Stimulated activated memory B cell treated with anti-CD40 and anti-IgM and Interleukin-4, amounts not matched to agents 10 μg/mL and 1 μg/mL and 100 μg/mL, for 72 hours (primary cell): ENCODE measurements around the gene EN2.
A peak's percentile ranks its signal among the peaks of the same experiment; 100 is the strongest.
"Not testable (repeated sequence)": the region's sequence is repeated elsewhere in the genome, so short reads cannot be mapped to it uniquely, and the experiment has no call there.

ENCODE experiments used
- ATAC-seq: fragments of 150-1000 bp; cut with Tn5 transposase; 2 replicates; pipeline ENCODE4 v1.10.0; 2021
- H3K27ac Mint-ChIP-seq: one replicate; pipeline ENCODE4 v1.8.0; 2022; ENCODE audit warnings: mild to moderate bottlenecking, mixed read lengths
- H3K27me3 Mint-ChIP-seq: one replicate; pipeline ENCODE4 v1.8.0; 2022; ENCODE audit warnings: mixed read lengths
- H3K36me3 Mint-ChIP-seq: one replicate; pipeline ENCODE4 v1.8.0; 2022; ENCODE audit warnings: mixed read lengths
- H3K4me1 Mint-ChIP-seq: one replicate; pipeline ENCODE4 v1.8.0; 2022; ENCODE audit warnings: mixed read lengths
- H3K4me3 Mint-ChIP-seq: one replicate; pipeline ENCODE4 v1.8.0; 2022; ENCODE audit warnings: mild to moderate bottlenecking, moderate library complexity, mixed read lengths
- H3K9me3 Mint-ChIP-seq: one replicate; pipeline ENCODE4 v1.8.0; 2022; ENCODE audit warnings: mixed read lengths

Gene EN2

DNA sequence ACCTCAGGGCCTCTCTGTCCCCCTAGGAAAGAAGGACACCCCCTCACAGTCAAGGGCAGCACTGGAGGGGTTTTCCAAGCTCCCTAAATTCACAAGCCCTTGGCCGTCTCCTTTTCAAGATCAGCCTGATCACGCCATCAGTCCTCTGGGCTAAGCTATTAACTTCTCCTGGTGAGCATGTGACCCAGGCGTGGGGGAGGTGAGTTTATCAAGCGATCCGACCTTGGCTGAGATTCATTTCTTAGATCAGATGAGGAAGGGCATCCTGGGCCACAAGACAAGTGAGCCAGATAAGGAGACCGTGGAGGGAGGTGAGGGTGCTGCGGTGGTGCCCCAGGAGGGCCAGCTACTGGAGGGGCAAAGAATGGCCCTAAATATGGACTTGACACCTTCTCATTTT lies 19.2 kb upstream of the EN2 start:
- no peak for ATAC-seq
- no peak overlapping the region for H3K4me3 Mint-ChIP-seq
- H3K9me3 Mint-ChIP-seq, result peaks cover 3% of the 10 kb centered on the region
- H3K27me3 Mint-ChIP-seq, result peaks cover 73% of the 10 kb centered on the region
- no peaks in the 10 kb centered on the region for H3K4me1 Mint-ChIP-seq
- no peak overlapping the region for H3K27ac Mint-ChIP-seq
- no peaks in the 10 kb centered on the region for H3K36me3 Mint-ChIP-seq

DNA sequence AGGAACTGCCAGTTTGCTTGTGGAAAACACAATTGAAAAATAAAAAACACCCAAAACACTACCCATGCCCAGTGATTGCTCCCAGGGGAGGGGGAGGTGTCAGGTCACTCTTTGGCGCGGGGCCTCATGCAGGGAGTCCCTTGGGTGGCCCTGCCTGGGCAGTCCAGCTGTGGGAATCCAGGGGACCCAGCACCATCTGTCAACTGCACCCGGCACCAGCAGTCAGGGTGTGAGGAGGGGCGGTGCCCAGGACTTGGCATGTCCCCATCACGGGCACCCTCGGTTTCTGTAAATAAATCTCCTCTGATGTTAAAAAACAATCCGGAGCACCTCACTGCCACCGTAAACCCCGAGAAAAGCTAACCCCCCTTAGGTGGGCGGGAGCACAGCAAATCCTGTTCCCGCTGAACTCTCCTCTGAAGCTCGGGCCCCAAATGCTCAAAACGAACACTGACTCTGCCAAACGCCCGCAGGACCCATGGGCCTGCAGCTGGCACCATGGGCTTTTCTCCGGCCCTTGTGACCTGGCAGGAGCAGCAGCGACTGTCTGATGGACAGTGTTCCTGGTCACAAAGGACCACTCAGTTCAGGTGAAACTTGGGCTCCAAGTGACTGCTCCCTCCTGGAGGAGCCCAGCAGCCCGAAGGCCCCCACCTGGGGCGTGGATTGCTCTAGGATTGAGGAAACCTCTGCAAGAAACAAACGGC lies 18.5 kb upstream of the EN2 start:
- Mint-ChIP-seq H3K27ac (no peak overlapping the region), H3K4me3 (no peak overlapping the region), H3K36me3 (no peaks in the 10 kb centered on the region), H3K9me3 (peaks cover 3% of the 10 kb centered on the region), H3K4me1 (no peaks in the 10 kb centered on the region), H3K27me3 (peaks cover 76% of the 10 kb centered on the region)
- ATAC-seq, result no peak

DNA sequence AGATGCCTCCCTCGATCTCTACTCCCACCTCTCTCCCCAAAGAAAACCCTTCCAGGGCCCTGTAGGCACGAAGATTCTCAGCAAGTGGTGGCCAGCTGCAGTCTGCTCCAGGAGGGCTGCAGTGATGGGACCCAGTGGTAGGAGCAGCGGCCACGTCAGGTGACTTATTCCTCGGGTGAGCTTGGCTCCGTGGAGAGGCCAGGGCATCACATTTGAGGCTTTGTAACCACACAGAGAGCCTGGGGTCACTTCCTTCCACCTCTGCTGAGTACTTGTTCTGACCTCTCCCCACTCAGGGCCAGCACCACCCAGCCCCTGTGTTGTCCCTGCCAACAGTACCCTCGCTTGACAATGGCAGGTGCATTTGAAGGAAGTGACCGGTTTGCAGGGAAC lies 17.9 kb upstream of the EN2 start:
- Mint-ChIP-seq H3K36me3 (no peaks in the 10 kb centered on the region), H3K9me3 (peaks cover 3% of the 10 kb centered on the region), H3K4me3 (no peak overlapping the region), H3K4me1 (no peaks in the 10 kb centered on the region), H3K27ac (no peak overlapping the region), H3K27me3 (peaks cover 82% of the 10 kb centered on the region)
- ATAC-seq, result no peak

DNA sequence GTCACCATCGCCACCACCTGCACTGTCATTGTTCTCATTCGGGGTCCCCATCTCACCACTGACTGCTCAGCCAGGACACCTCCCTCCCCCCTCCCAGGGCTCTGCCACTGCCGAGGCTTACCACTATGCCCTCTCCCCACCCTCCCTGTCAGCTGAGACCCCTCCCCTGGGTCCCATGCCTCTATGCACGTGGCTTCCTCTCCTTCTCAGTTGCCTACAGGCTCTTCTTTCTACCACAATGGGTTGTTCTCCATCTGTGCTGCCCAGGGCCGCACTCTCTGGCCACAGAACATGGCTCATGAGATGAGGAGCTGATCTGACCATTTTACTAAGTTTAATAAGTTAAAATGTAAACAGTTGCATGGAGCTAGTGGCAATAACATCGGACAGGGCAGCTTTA lies 16.1 kb upstream of the EN2 start:
- Mint-ChIP-seq H3K36me3 (no peaks in the 10 kb centered on the region), H3K27ac (no peak overlapping the region), H3K9me3 (no peaks in the 10 kb centered on the region), H3K4me3 (no peak overlapping the region), H3K4me1 (no peaks in the 10 kb centered on the region), H3K27me3 (peaks cover 70% of the 10 kb centered on the region)
- ATAC-seq, result no peak

DNA sequence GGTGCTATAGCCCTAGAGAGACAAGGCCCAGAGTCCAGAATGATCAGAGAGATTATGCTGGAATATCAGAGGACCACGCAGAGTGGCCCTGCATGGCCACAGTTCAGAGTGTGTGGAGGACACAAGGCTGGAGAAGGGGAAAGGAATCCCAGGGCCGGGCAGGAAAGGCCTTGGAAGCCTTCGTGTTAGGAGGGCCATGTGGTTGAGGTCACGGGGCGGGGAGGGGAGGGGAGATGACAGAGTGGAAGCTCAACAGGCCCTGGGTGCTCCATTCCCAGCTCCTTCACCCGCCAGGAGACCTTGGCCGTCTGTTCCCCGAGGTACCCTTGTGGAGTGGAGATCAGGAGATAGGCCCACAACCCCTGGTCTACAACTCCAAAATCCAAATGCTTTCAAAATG lies 13.2 kb upstream of the EN2 start:
- Mint-ChIP-seq H3K27me3 (peaks cover 68% of the 10 kb centered on the region), H3K9me3 (no peaks in the 10 kb centered on the region)
- no peak for ATAC-seq

DNA sequence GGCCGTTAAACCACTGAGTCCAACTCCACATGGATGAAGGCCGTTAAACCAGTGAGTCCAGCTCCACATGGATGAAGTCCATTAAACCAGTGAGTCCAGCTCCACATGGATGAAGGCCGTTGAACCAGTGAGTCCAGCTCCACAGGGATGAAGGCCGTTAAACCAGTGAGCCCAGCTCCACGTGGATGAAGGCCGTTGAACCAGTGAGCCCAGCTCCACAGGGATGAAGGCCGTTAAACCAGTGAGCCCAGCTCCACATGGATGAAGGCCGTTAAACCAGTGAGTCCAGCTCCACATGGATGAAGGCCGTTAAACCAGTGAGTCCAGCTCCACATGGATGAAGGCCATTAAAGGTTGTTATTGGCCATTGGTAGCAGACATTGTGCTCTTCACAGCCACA lies 12.3 kb upstream of the EN2 start:
- not testable (repeated sequence) for H3K4me1 Mint-ChIP-seq, H3K9me3 Mint-ChIP-seq, H3K27ac Mint-ChIP-seq, H3K4me3 Mint-ChIP-seq, H3K36me3 Mint-ChIP-seq, ATAC-seq
- H3K27me3 Mint-ChIP-seq, result peaks cover 69% of the 10 kb centered on the region

More for the DNA sequence above, 13.2 kb upstream of the EN2 start:
- no peaks in the 10 kb centered on the region for H3K36me3 Mint-ChIP-seq
- H3K4me3 Mint-ChIP-seq, result no peak overlapping the region
- no peak overlapping the region for H3K27ac Mint-ChIP-seq
- peaks cover 9% of the 10 kb centered on the region for H3K4me1 Mint-ChIP-seq

DNA sequence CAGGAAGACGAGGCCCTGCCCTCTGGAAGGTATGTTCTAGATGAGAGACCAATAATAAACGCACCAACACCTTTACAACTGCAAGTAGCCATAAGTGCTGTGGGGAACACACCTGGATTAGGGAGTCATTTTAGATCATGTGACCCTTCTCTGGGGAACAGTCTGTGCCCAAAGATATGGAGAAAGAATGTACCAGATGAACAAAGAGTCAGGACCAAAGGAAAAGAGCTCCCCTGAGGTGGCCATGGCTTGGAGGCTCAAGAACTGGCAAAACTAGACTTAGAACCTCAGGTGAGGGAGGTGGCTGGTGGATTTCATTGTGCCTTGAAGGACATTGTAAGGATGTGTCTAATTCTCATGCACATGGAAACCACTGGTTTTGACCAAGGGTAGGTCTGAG lies 10.3 kb upstream of the EN2 start:
- Mint-ChIP-seq H3K4me3 (no peak overlapping the region), H3K27ac (no peak overlapping the region), H3K9me3 (no peaks in the 10 kb centered on the region), H3K36me3 (no peaks in the 10 kb centered on the region), H3K4me1 (peaks cover 17% of the 10 kb centered on the region), H3K27me3 (peaks cover 71% of the 10 kb centered on the region)
- ATAC-seq, result no peak

DNA sequence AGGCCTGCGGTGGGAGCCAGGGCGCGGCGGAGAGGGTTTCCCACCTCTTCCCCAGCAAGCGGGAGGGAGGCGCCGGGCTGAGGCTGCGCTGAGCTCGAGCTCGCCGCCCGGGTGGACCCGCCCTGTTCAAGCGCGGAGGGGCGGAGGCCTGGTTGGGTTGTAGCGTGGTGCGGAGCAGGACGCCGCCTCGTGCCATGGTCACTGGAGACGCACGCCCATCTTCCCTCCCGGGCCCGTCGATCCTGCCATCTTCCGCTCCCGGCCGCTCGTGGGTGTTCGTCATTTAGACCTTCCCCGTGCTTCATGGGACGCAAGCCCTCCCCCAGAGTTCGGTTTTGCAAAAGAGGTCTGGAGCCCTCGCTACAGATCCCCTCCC lies 9.3 kb upstream of the EN2 start:
- no peak overlapping the region for H3K27ac Mint-ChIP-seq
- peaks cover 17% of the 10 kb centered on the region for H3K4me1 Mint-ChIP-seq
- no peaks in the 10 kb centered on the region for H3K36me3 Mint-ChIP-seq
- no peaks in the 10 kb centered on the region for H3K9me3 Mint-ChIP-seq
- no peak overlapping the region for H3K4me3 Mint-ChIP-seq
- peaks cover 71% of the 10 kb centered on the region for H3K27me3 Mint-ChIP-seq
- ATAC-seq, result no peak

DNA sequence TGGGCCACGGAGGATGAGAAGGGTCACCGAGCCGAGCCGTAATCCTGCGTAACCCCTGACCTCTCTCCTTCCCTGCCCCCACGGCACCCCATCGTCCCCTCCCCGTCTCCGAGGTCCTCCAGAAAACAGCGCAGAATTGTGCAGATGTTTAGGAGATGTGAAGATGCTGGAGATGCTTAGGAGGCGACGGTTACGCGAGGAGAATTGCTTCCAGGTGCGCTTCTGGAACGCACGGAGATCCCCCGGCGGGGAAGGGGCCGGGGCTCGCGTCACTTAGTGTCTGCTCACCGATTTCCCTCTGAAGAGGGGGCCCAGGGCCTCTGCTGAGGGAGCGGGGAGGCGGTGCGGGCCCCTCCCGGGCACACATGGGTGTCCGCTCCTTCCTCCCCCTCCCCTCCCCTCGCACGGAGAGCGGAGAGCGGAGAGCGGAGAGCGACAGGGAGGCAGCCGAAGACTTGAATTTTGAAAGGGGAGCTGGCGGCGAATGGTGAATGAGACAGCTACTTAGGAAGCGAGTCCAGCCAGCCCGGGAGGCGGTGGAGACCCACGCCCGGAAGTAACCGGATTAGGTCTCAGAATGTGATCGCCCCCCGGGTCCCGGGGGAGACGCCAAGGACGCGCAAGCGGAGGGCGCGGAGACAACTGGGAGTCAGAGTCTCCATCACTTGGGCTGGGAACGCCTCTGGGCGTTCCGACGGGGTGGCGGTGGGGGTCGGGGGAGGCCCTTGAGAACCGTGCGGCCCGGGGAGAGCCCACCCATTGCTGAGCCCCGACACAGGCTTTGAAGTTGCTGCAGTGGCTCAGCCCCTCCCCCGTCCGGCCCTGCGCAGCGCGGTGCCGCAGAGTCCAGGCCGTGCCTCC lies 8.7 kb upstream of the EN2 start:
- peaks cover 76% of the 10 kb centered on the region for H3K27me3 Mint-ChIP-seq
- ATAC-seq, result no peak
- H3K36me3 Mint-ChIP-seq, result no peaks in the 10 kb centered on the region
- H3K9me3 Mint-ChIP-seq, result no peaks in the 10 kb centered on the region
- peak overlapping the region; percentile 7 for H3K4me3 Mint-ChIP-seq
- peaks cover 18% of the 10 kb centered on the region for H3K4me1 Mint-ChIP-seq
- H3K27ac Mint-ChIP-seq, result no peak overlapping the region

DNA sequence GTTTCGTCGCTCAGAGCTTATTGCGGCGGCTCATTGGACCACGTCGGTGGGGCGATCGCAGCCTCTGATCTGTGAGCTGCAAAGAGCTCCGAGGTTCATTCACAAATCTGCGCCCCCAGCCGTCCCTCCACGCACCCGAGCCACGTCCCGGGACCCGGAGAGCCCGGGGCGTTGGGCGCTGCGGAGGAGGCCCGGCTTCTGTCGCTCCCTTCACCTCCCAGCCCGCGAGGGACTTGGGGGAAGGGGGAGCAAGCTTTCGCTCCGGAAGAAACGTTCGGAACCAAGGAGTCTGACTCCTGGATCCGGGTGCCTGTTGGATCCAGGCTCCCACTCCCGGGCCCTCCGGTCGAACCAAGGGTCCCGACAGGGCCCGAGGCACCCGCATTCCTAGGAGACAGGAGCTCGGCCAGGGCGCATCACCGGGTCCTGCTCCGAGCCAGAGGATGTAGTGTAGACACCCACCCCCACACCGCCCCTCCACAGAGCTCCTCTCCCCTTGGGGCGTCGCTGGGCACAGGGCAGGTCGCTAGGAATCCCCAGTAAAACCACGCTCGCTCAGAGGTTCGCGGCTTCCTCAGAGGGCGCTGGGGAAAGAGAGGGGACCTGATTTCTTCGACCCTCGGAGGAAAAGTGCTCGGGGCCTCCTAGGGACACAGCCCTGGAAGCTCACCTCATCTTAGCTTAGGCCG lies 7.9 kb upstream of the EN2 start:
- Mint-ChIP-seq H3K4me1 (peaks cover 25% of the 10 kb centered on the region), H3K36me3 (no peaks in the 10 kb centered on the region), H3K4me3 (no peak overlapping the region), H3K9me3 (no peaks in the 10 kb centered on the region), H3K27ac (no peak overlapping the region), H3K27me3 (peaks cover 76% of the 10 kb centered on the region)
- ATAC-seq, result no peak

DNA sequence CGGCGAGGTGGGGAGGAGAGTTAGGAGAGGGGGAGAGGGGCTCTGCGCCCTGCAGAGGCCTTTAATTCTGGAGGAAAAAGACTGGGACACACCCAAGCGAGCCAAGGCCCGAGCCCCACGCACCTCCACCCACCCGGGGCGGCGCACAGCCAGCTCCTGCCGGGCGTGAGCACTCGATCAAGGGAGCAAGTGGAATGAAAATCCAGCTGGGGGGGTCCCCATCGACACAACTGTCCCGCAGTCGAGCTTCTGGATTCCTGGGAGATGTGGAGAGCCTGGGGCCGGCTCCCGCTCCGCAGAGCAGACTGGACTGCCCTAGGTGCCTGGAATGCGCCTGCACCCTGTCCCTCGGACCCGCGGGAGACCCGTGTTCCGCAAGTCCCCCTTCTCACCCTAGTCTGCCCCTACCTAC lies 7.4 kb upstream of the EN2 start:
- Mint-ChIP-seq H3K27ac (no peak overlapping the region), H3K4me1 (peaks cover 29% of the 10 kb centered on the region), H3K9me3 (no peaks in the 10 kb centered on the region), H3K4me3 (no peak overlapping the region), H3K36me3 (no peaks in the 10 kb centered on the region), H3K27me3 (peaks cover 78% of the 10 kb centered on the region)
- no peak for ATAC-seq

DNA sequence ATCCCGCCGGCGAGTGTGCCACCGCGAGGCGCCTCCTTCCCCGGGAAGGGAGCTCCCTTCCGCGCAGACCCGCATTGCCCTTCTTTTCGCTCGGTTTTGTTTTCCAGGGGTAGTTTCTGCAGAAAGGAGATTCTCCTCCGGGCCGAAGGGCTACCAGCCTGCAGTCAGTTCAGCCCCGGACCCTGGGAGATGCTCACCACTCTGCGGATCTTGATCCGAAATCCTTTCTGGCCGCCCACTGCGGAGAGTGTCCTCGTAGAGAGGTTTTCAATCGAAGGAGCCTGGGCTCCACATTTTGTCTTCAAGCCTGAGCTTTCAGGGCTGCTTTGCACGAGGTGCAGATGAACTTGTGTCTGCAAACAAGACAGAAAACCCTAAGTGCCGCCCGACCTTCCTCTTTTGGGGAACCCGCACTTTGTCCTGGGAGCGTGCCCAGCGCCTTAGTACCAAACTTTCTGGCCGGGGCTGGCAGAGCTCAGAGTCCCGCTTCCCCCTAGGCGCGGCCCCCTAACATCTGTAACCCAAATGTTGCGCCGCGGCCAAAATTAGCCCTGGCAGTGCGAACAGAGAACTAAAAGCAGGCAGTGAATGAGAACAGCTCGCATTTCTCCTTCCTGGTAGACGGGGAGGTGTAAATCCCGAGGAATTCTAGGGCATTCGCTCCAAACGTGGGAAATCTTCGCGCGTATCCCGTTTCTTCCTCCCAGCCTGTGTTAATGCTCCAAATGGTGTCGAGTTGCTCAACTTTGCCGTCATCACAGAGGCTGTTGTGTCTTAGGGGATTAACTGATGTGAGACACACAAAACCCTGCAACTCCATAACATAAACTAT lies 6.7 kb upstream of the EN2 start:
- H3K27me3 Mint-ChIP-seq, result peaks cover 84% of the 10 kb centered on the region
- H3K27ac Mint-ChIP-seq, result no peak overlapping the region
- H3K4me1 Mint-ChIP-seq, result peaks cover 31% of the 10 kb centered on the region
- no peaks in the 10 kb centered on the region for H3K9me3 Mint-ChIP-seq
- no peaks in the 10 kb centered on the region for H3K36me3 Mint-ChIP-seq
- no peak overlapping the region for H3K4me3 Mint-ChIP-seq
- no peak for ATAC-seq

DNA sequence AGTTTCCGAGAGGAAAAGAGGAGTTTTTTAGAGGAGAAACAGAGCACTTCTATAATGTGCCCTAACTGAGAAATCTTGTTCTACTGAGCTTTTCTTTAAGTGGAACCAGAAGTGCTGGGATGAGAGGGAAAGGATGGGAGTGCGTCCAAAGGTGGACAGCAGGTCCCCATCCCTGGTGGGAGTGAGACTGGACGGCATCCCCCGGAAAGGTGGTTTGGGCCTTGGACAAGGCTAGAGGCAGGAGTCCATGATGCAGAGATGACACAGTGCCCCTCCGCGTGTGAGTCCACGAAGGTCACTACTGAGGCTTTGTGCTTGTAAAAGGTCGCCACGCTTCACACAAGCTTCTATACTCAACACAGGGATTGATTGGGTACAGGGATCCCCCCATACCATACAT lies 6.1 kb upstream of the EN2 start:
- ATAC-seq, result no peak
- Mint-ChIP-seq H3K27ac (no peak overlapping the region), H3K9me3 (no peaks in the 10 kb centered on the region), H3K27me3 (peaks cover 91% of the 10 kb centered on the region), H3K4me1 (peaks cover 37% of the 10 kb centered on the region), H3K4me3 (no peak overlapping the region), H3K36me3 (no peaks in the 10 kb centered on the region)

DNA sequence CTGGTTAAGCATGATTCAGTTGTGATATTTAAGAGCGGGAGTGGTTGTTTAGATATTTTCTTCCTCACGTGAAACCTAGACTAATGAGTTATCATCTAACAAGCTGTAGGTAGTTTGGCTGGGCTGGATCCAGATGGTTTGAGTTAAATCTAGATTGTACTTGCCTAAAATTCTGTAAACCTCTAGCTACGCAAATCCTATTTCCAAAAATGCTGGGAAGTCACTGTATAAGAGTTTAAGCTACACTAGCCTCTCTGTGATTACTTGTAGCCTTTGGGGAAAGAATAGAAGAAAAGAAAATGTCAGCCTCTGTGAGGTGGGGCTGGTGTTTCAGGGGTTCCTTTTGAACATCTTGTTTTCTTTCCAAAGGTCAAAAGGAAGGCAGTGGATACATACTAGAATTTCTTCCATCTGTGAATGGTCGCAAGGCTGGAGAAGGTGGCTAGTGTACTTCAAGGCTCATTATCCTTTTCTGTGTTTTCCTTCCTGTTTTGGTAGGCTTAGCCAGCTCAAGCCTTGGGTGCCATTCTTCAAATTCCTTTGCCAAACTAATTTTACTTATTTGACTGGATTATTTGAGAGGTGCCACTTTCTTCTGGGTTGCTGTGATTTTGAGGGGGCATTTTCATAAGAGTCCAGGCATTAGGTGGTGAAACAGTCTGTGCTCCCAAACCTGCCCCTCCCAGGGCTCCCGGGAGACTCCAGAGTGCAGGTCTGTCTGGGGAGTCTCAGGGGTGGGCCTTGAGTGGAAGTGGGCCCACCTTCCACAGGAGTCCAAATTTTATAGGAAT lies 5.2 kb upstream of the EN2 start:
- H3K36me3 Mint-ChIP-seq, result no peaks in the 10 kb centered on the region
- peaks cover 39% of the 10 kb centered on the region for H3K4me1 Mint-ChIP-seq
- no peak overlapping the region for H3K4me3 Mint-ChIP-seq
- ATAC-seq, result no peak
- H3K9me3 Mint-ChIP-seq, result no peaks in the 10 kb centered on the region
- H3K27me3 Mint-ChIP-seq, result peaks cover 89% of the 10 kb centered on the region
- H3K27ac Mint-ChIP-seq, result no peak overlapping the region
